ENCODE measurements around the gene KRTAP5-1.
A peak's percentile ranks its signal among the peaks of the same experiment; 100 is the strongest.

Gene KRTAP5-1

DNA sequence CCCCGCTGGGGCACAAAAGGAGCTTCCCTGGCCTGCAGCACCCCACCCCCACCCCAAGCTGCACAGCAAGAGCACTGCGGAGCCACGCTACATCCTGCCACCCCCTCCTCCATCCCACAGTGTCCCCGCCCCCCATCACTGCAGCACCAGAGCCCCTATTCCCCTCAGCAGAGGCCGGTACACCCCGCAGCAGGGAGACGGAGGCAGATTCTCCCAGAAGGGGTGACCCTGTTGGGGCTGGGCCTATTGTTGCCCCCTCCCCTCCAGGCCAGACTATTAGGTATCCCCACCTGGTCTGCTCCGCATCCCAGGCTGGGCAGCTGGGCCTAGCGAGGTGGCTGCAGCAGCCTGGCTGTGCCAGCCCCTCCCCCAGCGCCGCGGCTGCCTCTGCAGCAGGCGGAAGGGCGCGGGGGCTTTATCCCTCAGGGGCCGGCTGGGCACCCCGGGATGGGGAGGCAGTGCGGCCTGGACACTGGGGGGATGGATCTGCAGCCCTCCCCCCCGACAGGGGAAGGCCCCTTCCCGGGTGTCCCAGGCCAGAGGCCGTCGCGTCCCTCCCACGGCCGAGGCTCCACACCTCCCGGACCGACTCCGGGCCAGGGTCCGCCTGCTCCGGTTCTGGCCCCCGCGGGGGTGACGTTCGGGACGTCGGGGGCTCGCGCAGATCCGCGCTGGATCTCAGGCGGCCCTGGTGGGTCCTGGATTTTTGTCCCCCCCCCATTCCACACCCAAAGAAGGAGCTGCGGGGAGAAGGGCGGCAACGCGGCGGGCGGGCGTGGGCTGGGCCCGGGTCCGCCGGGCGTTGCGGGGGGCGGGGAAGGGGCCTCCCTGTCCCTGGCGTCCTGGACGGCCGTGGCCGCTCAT is 14.0 kb downstream of the KRTAP5-1 start:
- peak; percentile 46 for DNase-seq

- DNase-seq = no peak
Measured at GRCh38 chr11:1570531-1570895, 14.6 kb downstream of the KRTAP5-1 start.

DNA sequence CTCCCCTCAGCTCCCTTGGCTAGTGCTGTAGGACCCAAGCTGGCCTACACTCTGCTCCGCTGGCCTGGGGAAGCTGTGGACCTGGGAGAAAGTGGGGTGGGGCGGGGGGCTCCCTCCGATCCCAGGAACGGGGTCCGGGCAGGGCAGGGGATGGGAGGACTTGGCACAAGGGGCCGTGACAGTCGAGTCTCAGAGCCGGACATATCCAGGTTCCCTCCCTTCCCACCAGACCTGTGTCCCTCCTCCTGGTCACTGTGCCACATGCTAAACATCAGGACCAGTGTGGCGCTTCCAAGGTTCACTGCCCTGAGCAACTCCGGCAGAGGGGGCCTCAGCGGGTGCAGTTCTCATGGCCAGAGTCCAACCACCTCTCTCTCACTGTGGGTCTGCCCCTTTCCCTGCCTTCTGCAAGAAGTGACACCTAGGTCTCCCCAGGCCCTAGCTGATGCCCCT is 15.1 kb downstream of the KRTAP5-1 start:
- DNase-seq = no peak

DNA sequence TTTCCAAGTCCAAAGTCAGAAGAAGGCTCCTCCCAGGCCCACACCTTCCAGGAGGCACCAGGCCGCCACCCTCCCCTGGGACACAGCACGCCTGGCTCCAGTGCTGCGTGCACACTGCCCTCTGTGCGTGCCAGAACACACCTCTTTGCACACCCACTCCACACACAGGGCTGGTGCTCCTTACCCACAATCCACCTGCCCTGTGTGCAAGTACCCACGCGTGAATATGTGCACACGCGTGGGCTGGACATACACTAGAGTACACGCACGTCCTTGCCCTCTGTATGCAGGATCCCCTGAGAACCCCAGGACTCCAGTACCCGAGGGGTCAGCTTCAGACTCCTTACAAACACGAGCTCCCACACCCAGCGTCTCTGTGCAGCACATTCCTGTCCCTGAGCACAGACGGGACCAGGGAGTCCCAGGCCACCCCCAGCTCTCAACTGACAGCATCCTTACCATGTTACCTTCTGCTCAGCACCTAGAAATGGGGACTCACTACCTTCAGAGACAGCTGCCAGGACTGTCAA is 15.8 kb downstream of the KRTAP5-1 start:
- DNase-seq = no peak

- DNase-seq = peak; percentile 79
Measured at GRCh38 chr11:1568441-1568911, 16.6 kb downstream of the KRTAP5-1 start.

- DNase-seq = no peak
Measured at GRCh38 chr11:1567721-1568100, 17.4 kb downstream of the KRTAP5-1 start.

GRCh38 chr11:1567052-1567720 is 17.9 kb downstream of the KRTAP5-1 start:
- no peak for DNase-seq

DNA sequence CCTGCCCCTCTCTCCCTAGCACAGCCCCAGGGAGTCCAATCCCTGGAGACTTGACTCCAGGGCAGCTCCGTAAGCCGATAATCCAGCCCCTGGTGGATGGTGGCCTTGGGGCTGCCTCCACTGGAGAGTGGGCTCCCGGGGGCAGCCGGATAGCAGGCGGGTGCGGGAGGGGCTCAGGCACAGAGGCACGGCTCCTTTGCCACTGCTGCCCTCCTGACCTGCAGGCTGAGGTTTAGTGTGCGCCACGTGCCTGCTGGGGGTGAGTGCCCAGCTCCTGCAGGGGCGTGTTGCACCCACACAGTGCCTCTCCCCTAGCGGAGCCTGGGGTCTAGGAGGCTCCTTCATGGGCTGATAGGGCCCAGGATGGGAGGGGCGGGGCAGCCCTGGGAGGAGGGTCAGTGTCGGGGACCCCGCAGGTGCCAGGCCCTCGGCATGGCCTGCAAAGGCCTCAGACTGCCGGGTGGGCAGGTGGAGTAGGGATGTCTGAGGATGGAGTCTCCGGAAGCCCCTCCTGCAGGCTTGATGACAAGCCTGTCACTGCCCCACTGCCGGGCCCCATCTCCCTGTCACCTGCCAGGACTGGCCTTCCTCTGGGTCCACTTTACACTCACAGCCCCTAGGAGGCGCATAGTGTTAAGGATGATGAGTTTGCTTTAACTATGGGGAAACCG is 18.6 kb downstream of the KRTAP5-1 start:
- no peak for DNase-seq

DNA sequence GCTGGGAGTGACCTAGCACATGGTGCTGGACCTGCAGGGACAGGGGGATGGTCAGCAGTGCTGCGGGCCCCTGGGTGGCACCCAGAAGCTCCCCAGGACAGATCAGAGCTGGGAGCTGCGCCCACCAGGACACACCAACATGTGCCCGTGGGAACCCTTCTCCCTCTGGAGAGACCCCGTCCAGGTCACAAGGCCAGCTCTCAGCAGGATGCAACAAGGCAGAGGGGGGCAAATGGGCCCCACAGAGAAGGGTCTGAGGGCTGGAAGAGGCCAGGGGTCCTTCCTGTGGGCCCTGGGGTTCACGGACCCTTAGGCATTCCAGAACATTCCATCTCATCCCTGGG is 19.2 kb downstream of the KRTAP5-1 start:
- DNase-seq = no peak

DNA sequence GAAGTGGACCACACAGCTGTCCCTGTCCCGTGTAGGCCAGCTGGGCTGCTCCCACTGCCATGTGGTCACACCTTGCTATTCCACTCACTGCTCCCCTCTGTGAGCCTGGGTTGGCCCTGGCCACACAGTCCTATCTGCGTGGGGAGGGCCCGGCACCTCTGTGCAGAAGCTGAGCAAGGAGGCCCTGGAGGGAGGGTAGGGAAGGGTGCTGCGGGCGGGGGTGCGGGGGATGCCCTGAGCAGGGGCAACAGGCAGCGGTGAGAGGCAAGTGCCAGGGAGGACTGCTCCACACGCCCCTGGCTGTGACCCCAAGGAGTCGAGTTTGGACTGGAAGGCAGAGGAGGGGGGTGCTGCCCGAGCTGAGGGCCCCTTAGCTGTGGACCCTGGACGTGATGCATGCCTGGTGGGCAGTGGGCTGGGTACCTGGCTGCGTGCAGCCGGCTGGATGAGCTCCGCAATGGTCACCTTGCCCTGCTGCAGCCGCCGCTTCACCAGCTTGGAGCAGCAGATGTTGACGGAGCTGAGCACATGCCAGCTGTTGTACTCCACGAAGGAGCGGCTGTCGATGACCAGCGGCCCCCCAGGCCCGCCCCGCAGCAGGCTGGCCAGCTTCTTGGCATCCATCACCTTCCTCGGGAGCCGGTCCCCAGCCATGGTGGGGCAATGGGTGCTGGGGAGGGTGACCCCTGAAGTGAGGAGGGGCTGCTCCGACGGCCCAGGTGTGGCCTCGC is 19.7 kb downstream of the KRTAP5-1 start:
- DNase-seq = no peak

- DNase-seq = no peak
Measured at GRCh38 chr11:1564535-1565172, 20.4 kb downstream of the KRTAP5-1 start.

- DNase-seq = no peak
Measured at GRCh38 chr11:1563697-1564534, 21.2 kb downstream of the KRTAP5-1 start.

DNA sequence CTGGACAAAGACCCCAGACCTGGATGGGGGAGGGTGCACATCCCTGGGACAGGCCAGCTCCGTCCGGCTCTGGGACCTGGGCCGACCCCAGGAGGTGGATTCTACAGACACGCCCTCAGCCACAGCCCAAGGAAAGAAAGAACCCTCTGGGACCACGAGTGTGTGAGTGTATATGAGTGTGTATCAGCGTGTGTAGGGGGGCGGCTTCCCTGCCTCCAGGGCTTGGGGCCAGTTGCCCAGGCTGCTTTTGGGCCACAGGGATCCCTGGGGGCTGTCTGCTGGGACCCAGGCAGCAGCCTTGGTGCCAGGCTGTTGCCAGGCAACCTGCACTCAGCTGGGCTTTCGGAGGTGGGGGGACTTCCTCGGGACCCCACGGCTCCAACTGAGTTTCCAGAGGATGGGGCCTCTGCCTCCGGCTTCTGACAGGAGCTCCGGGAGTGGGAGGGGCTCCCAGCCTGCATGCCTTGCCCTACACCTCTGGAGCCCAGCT is 21.9 kb downstream of the KRTAP5-1 start:
- DNase-seq = no peak

- DNase-seq = no peak
Measured at GRCh38 chr11:1562469-1563148, 22.5 kb downstream of the KRTAP5-1 start.

DNA sequence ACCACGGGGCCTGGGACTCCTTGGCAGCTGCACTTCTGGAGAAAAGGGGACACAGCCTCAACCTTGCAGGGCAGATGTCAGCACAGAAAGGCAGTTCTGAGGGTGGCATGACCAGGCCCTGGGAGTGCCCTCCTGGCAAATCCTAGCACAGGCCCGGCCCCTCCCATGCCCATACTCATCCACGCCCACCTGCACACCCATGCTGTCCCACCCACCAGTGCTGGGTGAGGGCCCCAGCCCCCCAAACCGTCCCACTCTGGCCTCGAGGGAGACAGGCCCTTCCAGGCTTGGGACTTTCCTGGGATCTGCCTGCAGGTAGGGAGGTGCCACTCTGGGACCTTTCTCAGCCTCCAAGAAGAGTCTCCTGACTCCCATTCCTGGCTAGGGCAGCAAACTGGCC is 23.1 kb downstream of the KRTAP5-1 start:
- no peak for DNase-seq

DNA sequence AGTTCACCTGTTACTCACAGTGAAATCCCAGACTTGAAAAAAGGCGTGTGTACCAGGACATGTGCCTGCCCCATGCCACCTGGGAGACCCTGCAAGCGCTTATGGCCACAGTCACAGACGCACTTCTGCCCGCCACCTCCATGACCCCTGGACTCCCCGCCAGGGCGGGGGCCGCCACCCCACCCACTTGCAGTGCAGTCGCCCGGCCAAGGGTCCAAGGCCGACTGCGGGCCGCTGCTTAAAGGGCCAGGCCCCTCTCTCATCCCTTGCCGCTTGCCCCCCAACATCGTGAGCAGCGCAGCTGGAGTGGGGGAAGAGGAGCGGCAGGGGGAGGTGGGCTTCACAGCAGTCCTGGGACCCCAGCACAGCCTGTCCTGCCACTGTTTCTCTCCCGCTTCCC is 23.8 kb downstream of the KRTAP5-1 start:
- DNase-seq = no peak

- no peak for DNase-seq
Measured at GRCh38 chr11:1560649-1561251, 24.3 kb downstream of the KRTAP5-1 start.

- DNase-seq = no peak
Measured at GRCh38 chr11:1560002-1560648, 25.0 kb downstream of the KRTAP5-1 start.

DNA sequence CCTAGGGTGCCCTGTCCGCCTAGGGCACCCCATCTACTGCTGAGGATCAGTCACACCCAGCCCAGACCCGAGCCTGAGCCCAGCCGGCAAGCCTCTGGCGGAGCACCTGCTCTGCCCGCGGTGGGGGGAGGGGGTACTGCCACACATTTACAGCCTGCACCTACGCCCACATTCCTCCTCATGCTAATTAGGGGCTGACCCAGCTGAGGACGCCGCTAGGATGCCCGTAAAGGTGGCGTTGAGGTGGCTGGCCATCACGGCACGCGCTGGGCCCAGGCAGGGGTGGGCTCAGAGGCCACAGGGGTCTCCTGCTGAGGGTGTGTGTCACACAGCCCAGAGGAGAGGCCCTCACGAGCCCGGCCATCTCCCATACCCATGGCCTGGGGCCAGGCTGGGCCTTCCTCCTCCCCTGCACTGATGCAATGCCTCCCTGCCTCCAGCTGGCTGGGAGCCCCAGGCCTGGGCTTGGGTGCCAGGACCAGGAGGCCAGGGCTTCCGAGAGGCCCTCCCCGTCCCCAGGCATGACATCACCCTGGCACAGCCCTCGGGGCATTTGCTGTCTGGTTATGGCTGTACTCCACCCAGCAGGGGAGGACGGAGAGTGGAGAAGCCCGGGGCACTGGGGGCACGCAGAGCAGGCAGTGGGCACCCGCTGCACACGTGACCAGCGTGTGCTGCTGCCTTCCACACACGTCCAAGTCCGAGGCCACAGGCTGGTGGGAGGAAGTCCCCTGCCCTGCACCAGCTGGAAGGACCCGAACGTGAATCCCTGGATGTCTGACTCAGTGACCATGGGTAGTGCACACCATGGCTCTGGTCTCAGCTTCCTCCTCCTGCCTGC is 25.8 kb downstream of the KRTAP5-1 start:
- DNase-seq = peak; percentile 32
